Measurements from ENCODE around the gene COL4A4.

The COL4A4 gene

DNA sequence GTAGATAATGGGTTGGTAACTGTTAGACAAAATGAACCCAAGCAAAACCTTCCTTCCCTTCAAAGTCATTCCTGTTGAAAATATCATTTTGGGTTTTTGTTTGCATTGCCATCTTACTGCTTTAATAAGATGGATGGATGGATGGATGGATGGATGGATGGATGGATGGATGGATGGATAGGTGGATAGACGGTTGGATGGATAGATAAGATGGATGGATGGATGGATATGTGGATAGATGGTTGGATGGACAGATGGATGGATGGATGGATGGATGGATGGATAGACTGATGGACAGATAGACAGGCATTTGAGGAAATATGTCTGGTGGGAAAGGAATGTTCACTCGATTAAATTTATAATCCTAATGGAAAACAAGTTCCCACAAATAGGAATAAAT, 133.2 kb downstream of the COL4A4 start:
- no peak for DNase-seq (ENCODE audit: low read depth)

DNA sequence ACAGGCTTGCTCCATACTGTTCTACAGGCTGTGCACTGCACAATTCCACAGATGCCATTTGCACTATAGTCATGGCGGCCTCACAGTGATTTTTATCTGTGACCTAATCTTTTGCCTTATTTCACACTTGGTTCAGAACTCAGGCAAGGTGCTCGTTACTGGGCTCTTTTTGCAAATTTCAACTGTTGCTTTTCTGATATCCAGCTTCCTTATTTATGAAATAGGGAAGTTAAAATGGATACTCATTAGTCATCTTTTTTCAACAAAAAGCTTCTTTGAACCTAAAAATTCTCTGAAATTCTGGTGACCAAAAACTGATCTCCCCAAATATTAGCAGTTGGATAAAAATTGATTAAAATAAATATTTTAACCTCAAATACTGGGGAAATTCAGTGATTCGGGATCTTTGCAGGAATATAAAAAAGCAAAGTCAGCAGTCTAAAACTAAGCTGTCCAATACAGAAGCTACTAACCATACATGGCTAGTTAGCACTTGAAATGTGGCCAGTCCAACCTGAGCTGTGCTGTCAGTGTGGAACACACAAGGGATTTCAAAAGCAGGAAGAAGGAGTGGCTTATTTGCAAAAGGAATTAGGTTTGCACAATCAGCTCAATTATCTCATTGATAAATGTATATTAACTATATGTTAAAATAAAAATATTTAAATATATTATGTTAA, 134.4 kb downstream of the COL4A4 start:
- no peak for DNase-seq (ENCODE audit: low read depth)

DNA sequence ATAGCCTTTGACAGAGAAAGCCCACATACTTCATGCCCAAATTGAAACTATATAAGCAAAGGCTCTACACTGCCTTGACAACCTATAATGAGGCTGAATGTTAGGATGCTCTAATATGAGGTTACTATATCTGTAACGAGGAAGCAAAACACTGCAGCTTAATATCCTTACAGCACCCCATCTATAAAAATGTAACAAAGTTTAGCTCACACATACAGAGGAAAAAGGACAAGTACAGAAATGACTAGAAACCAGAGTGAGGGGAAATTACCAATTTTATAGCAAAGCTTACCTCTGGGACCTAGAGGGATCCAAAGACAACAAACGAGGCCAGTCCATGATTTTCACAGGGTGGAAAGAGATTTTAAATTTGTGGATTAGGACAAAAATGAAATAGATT, 138.5 kb downstream of the COL4A4 start:
- DNase-seq (ENCODE audit: low read depth) = no peak

DNA sequence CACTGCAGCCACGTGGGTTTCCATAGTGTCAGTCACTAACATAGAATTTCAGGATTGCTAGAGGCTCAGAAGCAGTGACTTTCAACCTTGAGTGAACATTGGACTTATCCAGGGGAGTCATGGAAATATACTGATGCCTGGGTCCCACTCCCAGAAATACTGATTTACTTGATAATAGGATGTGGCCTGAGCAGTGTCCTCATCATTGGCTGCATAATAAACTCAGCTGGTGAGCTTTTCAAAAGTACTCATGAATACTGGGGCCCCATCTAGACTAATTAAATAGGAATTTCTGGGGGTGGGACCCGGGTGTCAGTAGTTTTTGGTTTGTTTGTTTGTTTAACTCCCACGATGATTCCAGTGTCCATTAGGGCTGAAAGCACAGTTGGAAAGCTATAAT, 141.4 kb downstream of the COL4A4 start:
- no peak for DNase-seq (ENCODE audit: low read depth)

DNA sequence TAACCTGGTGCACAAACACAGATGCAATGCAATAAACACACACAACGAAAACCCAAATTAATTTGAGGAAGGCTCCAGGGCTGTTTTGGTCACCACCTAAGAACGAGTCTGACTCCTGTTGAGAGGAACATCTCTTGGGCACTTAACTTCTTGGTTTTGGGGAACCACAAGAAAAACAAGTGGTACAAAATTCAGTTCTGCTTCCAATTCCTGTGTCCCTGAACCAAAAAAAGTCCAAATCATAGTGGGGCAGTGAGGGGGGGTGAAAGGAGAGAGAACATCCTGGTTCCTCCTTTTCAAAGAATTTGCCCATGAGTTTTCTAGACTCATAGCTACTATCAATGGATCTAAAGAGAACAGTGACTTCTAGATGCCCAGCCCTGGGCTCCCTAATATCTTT, 143.6 kb downstream of the COL4A4 start:
- no peak for DNase-seq (ENCODE audit: low read depth)

DNA sequence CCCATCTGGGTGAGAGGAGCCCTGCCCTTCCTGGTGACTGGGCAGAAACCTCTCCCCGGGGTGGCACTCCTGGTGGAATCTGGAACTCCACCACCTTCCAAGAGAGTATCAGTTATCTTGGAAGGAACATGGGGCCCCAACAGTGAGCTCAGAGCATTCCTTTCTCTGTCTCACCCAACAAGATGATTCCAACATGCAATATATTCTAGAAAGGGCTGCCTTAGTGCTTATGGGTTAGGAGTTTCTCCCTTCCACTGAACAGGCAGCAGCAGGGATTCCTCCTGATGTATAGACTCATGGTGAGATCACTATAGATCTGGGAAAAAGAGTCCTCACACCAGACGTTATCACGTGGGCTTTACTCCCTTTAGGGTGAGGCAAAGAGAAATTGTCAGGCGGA, 147.1 kb downstream of the COL4A4 start:
- DNase-seq (ENCODE audit: low read depth) = no peak

DNA sequence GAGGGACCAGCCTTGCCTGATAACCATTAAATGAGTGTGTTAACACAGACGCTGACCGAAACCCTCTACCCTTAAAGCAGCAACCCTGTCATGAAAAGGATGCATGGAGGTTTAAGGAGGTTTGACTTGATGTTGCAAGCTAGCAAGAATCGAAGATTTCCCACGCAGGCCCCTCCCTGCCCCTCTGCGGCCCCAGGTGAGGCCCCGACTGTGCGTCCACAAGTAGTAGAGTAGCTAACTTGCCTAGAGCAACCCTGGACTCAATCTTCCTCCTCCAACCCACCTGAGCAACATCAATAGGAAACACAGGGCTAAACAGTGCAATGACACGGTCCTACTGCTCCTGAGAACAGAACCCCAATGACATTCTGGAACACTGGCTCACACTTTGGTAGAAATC, 150.1 kb downstream of the COL4A4 start:
- no peak for DNase-seq (ENCODE audit: low read depth)

DNA sequence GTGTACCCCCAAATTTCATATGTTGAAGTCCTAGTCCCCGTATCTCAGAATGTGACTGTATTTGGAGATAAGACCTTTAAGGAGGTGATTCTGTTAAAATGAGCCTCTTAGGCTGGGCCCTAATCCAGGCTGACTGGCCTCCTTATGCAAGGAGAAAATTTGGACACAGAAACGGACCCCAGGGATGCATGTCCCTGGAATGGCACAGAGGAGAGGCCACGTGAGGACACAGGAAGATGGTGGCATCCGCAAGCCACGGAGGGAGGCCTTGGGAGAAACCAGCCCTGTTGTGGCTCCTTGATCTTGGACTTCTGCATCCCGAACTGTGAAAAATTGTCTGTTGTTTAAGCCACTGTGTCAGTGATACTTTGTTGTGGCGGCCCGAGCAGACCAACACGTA, 150.7 kb downstream of the COL4A4 start:
- DNase-seq (ENCODE audit: low read depth) = no peak

DNA sequence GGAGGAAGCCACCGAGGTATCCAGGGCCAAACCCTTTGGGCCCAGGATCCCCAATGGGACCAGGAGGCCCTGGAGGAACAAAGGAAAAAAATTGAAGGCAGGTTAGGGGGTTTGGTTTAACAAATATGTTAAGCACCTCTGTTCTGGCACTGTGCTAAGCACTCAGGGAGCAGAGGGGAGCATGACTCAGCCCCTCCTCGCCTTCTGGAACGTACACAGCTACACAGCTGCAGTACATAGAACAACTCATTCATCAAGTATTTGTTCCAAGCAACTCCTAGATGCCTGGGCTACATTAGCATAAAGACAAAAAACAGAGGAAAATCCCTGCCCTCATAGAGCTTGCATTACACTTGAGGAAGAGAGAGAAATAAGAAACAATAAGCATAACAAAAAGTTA, 153.6 kb downstream of the COL4A4 start:
- no peak for DNase-seq (ENCODE audit: low read depth)

DNA sequence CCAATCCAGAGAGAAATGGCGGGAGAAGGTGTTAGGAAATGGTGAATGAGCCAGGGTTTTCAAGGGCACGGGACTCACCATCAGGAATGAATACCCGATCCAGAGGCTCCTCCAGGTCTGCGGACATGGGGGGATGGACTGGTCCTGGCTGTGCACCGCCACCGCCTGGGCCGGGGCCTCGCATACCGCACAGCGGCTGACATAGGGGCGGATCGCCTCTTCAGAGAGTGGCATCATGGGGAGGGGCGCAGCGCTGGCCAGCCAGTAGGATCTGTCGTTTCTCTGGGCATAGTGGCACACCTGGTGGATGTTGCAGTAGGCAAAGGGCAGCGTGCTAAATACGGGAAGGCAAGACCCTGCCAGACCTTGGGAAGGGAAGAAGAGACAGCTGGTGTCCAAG, 156.1 kb downstream of the COL4A4 start:
- DNase-seq (ENCODE audit: low read depth) = no peak

DNA sequence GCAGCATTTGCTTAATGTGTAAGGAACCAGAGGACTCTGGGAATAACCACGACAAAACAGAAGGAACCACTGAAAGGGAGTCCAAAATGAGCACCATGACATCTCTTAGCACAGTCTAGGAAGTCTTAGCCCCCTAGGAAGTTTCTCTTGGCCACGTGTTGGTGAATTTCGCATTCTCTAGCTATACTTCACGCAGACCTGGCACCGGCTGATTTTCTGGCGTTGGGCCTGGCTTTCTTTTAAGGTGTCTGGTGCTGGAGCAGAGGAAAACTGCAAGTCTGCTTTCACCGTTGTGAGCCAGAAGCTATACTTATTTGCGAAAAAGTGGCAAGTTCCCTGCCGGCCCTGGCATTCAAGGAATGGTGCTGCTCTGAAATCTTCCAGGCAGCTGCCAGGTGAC, 156.9 kb downstream of the COL4A4 start:
- no peak for DNase-seq (ENCODE audit: low read depth)

DNA sequence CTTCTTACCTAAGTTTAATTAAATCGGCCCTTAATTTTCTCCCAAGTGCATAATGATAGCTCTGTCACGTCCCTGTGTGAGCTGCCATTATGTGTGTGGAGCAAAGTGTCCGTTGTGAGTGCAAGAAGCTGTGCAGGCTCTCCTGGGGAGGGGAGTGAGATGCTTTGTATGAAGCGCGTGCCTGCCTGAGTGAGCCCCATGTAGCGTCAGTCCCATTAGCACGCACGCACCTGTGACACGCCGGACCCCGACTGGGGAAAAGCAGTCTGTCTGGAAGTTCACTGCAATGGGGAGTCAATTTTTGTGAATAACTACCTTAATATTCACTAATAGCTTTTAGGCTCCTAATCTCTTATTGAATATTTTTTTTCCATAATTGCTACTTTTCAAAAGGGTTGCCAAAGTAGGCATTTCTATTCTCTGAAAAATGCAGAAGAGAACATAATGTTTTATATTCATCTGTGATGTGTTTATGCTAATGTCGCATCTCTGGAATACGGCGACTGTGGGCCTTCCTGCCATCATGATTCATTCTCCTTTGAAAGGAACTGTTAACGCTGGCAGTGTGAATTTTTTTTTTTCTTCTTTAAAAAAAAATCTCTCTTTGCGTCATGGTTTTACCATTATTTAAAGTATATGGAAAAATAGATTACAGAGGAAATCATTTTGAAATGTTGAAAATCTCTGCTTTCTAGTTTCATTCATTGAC, 157.7 kb downstream of the COL4A4 start:
- DNase-seq (ENCODE audit: low read depth) = no peak

DNA sequence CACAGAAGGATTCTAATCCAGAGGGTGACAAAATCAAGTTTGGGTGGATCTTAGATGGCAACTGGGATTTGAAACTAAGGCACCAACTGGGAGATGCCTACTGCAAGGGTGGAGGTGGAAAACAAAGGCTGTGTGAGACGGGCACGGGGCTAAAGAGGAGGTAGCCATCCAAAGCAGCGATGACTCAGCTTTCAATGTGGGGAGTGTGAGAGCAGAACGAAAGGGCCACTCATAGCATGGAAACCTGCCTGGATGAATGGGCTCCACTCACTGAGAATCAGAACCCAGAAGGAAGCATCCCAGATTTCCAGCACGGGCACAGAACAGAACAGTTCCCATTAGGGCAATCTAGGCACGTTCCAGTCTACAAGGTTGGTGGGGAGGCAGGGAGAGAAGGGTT, 159.5 kb downstream of the COL4A4 start:
- no peak for DNase-seq (ENCODE audit: low read depth)

DNA sequence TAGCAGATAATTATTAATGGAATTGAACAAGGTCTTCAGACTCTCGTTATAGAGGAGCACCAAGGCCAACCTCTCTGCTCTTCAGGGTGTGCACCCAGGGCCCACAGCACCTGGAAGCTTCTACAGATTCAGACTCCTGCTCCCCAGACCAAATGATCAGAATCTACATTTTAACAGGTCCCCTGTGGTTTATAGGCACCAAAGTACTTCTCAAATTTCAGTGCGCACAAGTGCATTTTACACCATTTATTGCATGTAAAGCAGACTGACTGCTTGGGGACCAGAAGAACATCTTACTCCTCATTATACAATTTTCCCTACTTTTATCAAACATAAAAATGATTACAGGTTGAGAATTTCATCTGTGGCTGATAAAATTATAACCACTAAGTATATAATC, 163.9 kb downstream of the COL4A4 start:
- no peak for DNase-seq (ENCODE audit: low read depth)

DNA sequence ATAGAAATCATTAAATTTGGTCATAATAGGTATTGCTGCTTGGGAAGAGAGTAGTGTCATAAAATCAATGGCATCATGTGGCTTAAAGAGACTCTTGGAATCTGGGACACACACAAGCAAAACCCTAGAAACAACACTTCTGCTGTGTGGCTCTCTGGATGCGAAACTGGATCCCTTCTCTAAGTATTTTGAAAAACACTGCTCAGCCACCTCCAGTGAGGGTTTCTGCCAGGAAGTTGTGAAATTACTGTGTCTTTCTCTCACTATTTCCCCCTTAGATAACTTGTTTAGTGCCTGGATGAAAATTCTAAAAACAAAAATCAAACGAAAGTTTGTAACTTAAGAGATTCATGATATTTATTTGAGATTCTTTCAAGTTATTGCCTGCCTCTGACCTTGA, 164.3 kb downstream of the COL4A4 start:
- DNase-seq (ENCODE audit: low read depth) = no peak

DNA sequence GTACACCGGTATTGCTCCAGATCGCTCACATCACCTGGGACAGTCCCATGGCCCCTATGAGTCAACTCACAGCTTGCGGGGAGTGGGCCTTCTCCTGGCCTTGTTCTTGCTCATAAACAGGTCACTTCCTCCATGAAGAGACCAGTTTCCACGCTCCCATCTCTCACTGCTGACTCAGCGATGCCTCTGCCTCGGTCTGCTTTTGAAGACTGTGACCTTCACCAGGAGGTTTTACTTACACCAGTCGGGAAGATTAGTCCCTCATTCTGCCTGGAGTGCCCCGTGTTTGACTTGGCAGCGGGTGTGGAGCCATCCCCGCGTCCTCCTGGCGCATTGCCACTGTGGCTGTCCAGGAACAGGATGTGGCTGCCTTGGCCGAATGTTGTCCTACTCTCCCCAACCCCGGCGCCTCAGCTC, 168.4 kb downstream of the COL4A4 start:
- DNase-seq (ENCODE audit: low read depth) = no peak

DNA sequence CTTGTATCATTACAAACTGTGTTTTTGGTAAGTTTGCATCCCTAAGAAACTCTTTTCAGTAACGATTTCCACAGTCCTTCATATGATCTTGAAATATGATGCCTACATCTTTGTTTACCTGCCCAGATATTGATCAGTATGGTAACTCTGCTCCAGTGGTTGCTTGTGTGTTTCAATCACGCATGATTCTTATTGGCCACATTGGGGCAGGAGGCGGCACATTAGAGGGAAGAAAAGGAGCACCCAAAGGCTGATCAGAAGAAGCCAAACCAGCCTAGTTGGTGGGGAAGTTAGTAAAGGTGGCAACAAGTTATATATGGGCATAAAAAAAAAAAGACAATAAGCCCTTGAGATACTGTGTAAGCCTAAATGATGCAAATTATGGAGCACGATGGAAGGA, 169.2 kb downstream of the COL4A4 start:
- no peak for DNase-seq (ENCODE audit: low read depth)

DNA sequence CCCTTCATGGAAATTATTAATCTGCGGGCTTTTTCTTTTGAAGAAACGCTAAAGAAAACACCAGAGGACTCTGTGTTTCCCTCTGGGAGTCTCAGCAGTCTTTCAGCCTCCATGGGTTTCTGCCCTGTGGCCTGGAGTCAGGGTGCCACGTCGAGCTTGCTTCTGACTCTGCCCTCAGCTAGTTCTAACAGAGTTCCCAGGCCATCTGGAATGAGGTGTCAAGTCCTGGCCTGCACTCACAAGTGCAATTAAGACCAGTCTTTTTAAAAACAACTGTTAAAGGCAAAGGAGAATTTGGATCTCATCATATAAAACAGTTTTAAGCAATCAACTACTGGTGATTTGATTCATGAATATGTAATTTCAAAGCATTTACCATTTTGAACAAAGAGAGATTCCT, 170.8 kb downstream of the COL4A4 start:
- no peak for DNase-seq (ENCODE audit: low read depth)

DNA sequence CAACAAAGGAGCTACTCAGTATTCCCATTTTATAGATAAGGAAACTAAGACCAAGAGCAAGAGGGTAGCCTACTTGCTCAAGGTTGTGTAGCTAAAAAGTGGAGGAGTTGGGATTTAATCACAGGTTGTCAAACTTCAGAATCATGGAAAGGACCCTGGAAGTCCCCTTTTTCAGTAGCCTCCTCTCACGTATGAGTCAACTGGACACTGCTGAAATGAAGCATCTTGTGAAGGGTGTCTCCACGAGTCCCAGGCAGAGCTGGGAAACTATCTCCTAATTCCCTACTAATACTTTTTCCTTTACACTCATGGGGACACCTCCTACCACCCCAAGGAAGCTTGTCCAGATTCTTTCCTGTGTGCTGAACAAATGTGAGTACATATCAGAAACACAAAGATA, 172.3 kb downstream of the COL4A4 start:
- no peak for DNase-seq (ENCODE audit: low read depth)

DNA sequence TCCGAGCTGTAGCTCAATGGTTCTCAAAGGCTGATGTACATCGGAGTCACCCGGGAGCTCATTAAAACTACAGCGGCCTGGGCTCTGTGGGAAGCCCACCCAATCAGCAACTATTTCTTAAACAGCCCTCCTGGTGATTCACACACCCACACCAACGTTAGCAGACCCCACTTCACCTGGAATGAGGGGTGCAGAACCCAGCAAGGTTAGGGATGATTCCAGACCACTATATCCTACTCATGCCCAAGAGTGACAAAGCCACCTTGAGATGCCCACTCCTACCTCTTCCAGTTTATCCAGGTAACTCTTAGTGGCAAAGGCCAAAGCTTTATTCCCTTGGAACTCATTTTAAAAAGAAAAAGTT, 178.4 kb downstream of the COL4A4 start:
- no peak for DNase-seq (ENCODE audit: low read depth)

DNA sequence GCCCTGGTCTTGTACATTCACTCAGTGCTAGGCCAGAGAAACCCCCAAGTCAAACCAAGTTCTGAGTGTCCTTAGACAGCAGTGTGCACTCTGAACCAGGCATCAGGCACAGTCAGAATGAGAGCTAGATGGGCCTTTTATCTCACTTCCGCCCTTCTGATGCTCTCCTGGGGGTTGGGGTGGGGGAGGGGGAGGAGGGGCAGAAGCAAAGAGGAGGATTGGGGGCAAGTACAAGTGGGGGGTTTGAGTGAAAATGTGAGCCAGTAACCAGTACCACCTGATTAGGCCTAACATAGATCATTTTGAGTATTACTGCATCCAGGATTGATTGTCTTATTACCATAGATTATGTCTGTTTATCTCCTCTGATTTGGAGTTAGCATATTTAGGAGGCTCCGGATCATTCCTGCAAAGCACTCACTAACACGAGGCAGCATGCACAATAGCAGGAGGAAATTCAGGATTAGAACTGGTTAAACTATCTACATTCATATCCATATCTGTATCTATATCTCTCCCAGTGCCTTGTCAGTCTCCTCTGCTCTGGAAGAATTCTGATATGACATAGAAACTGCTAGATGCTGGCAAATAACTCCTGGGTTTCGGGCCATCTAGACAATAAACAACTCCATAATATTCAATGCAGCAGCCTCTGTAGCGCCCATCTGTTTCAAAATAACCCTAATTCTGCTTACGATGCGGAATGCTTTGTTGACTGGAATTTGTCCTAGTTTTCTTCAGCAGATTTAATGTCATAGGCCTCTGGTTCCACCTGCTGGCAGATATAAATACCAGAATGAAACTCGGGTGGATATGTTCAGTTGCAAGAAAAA, 179.0 kb downstream of the COL4A4 start:
- DNase-seq (ENCODE audit: low read depth) = no peak

DNA sequence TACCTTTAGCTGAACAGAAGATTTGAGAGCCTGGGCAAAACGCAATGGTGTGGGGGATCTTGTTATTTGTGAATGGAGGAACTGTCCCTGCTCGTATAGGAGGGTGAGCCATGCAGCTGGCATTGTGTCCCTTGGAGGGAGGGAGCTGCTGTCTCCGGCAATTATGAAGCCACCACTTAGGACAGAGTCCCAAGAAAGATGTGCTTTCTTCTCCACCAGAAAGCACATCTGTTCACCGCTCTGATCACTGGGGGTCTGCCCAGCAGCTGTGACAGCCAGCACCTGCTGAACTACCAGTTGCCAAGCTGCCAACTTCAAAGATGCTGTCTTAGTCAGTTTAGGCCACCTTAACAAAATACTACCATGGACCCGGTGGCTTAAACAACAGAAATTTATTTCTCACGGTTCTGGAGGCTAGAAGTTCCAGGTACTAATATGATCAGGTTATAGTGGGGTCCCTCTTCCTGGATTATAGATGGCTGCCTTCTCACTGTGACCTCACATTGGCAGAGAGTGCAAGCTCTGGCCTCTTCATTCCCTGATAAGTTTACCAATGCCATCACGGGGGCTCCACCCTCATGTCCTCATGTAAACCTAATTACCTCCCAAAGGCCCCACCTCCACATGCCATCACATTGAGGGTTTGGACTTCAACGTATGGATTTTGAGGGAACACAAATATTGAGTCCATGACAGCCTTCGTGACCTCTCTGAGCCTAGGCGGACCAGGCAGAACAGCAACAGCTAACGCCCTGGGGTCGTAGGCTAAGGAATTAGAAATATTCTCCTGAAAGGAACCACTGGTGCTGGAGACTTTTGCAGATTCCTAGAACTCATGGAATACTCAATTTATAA, 179.9 kb downstream of the COL4A4 start:
- no peak for DNase-seq (ENCODE audit: low read depth)
